Measurements from ENCODE around the gene FOXD2.

DNA sequence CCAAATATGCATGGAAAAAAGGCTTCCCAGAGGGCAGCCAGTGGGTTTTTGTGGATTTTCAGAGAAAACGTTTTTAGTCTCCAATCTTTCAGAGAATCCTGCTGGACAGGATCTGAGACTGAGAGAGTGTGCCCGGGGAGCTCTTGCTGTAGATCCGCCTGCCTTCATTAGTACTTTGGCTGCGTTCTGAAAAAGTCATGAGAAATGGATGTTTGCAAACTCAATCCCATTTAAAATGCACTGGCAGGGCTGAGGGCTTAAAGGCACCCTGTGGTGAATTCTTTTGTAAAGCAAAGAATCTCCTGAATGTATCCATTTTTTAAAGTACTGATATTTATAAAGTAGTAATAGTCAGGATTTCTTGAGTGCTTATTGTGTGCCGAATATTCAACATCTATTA is 22.2 kb downstream of the FOXD2 start:
- TF ChIP-seq GATA3 (IDR thresholded peaks at IDR 0.05; ENCODE audit: low read depth, low read length): no peak
- TF ChIP-seq GATA2 (IDR thresholded peaks at IDR 0.05; ENCODE audit: low read depth, low read length): no peak
